Esophagus muscularis mucosa (tissue), 3 donors: Measurements from ENCODE around the gene CC2D2B.

Experiments used
- POLR2A ChIP-seq: fragments of 450-650 bp; IDR thresholded peaks from one replicate; pipeline ENCODE4 v1.6.1; 2017; ENCODE audit warnings: antibody characterized with exemption, moderate library complexity, mild to moderate bottlenecking, low read depth
- POLR2AphosphoS5 ChIP-seq, 2 donors: sonication (generic); formaldehyde crosslinking; IDR thresholded peaks; one replicate each; pipeline ENCODE4 v1.6.1; 2017; ENCODE audit warnings: antibody characterized with exemption in 2 of 2
- TF ChIP-seq, protein P1 (sequence below), 3 experiments: fragments of 200-600 bp in 2 of 3; fragments of 450-650 bp in 1 of 3; sonication (generic) in 2 of 3; IDR thresholded peaks; one replicate each; pipeline ENCODE4 v1.5.1; 2017 to 2019; ENCODE audit warnings: antibody characterized with exemption in 3 of 3, mild to moderate bottlenecking in 2 of 3, moderate library complexity in 1 of 3

DNA sequence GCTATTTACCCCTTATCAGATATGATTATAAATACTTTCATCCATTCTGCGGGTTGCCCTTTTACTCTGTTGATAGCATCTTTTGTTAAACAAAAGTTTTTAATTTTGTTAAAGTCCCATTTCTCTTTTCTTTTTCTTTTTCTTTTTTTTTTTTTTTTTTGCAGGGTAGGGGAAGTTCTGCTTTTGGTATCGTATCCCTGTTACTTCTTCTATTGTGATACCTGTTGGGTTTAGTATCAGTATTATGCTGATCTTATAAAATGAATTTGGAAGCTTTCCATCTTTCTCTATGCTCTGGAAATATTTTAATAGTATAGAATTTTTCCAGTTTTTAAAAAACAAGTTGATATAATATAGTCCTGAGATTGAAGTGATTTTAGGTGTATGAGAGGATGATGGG, 141.6 kb downstream of the CC2D2B start:
- TF ChIP-seq, protein P1, sequence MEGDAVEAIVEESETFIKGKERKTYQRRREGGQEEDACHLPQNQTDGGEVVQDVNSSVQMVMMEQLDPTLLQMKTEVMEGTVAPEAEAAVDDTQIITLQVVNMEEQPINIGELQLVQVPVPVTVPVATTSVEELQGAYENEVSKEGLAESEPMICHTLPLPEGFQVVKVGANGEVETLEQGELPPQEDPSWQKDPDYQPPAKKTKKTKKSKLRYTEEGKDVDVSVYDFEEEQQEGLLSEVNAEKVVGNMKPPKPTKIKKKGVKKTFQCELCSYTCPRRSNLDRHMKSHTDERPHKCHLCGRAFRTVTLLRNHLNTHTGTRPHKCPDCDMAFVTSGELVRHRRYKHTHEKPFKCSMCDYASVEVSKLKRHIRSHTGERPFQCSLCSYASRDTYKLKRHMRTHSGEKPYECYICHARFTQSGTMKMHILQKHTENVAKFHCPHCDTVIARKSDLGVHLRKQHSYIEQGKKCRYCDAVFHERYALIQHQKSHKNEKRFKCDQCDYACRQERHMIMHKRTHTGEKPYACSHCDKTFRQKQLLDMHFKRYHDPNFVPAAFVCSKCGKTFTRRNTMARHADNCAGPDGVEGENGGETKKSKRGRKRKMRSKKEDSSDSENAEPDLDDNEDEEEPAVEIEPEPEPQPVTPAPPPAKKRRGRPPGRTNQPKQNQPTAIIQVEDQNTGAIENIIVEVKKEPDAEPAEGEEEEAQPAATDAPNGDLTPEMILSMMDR (IDR thresholded peaks at IDR 0.05) = no peak
- TF ChIP-seq POLR2A = no peak
- no peak for TF ChIP-seq POLR2AphosphoS5 (IDR thresholded peaks at IDR 0.05)
